ENCODE measurements around the gene VMP1.
"Not testable (repeated sequence)": the region's sequence is repeated elsewhere in the genome, so short reads cannot be mapped to it uniquely, and the experiment has no call there.

VMP1 gene

GRCh38 chr17:59756236-59756818 lies 48.9 kb downstream of the VMP1 start:
- no peak for DNase-seq

- no peak for DNase-seq
Measured at GRCh38 chr17:59757043-59757442, 49.6 kb downstream of the VMP1 start.

- DNase-seq = no peak
Measured at GRCh38 chr17:59757470-59757869, 50.0 kb downstream of the VMP1 start.

- DNase-seq = no peak
Measured at GRCh38 chr17:59757881-59758385, 50.5 kb downstream of the VMP1 start.

GRCh38 chr17:59758998-59759651 lies 51.7 kb downstream of the VMP1 start:
- not testable (repeated sequence) for DNase-seq

GRCh38 chr17:59760160-59760559 lies 52.7 kb downstream of the VMP1 start:
- DNase-seq = no peak

- no peak for DNase-seq
Measured at GRCh38 chr17:59761385-59762048, 54.1 kb downstream of the VMP1 start.

GRCh38 chr17:59762049-59762823 lies 54.8 kb downstream of the VMP1 start:
- no peak for DNase-seq

GRCh38 chr17:59762824-59763374 lies 55.4 kb downstream of the VMP1 start:
- DNase-seq = no peak

- no peak for DNase-seq
Measured at GRCh38 chr17:59763861-59764260, 56.4 kb downstream of the VMP1 start.

- DNase-seq = no peak
Measured at GRCh38 chr17:59764292-59764741, 56.9 kb downstream of the VMP1 start.

- DNase-seq = no peak
Measured at GRCh38 chr17:59765038-59765437, 57.6 kb downstream of the VMP1 start.

- DNase-seq = no peak
Measured at GRCh38 chr17:59766491-59766890, 59.0 kb downstream of the VMP1 start.

- no peak for DNase-seq
Measured at GRCh38 chr17:59767176-59767575, 59.7 kb downstream of the VMP1 start.

GRCh38 chr17:59769887-59770286 lies 62.4 kb downstream of the VMP1 start:
- no peak for DNase-seq

GRCh38 chr17:59771093-59771492 lies 63.6 kb downstream of the VMP1 start:
- DNase-seq = no peak

GRCh38 chr17:59775786-59776350 lies 68.4 kb downstream of the VMP1 start:
- DNase-seq = no peak

GRCh38 chr17:59776577-59776976 lies 69.1 kb downstream of the VMP1 start:
- DNase-seq = no peak

- no peak for DNase-seq
Measured at GRCh38 chr17:59777033-59777432, 69.6 kb downstream of the VMP1 start.

GRCh38 chr17:59778996-59779395 lies 71.5 kb downstream of the VMP1 start:
- no peak for DNase-seq

GRCh38 chr17:59779521-59779920 lies 72.1 kb downstream of the VMP1 start:
- DNase-seq = no peak

GRCh38 chr17:59780548-59780947 lies 73.1 kb downstream of the VMP1 start:
- not testable (repeated sequence) for DNase-seq
